CD4-positive, alpha-beta T cell treated with Interferon alpha-2 for 1 hour (primary cell): ENCODE measurements around the gene CCDC149.

Experiments used
- DNase-seq, 2 donors: peaks; one replicate each; pipeline ENCODE4 v3.0.0-alpha.2; 2020 to 2022

CCDC149 gene

GRCh38 chr4:24877868-24878635 lies 34.8 kb downstream of the CCDC149 start:
- no peak for DNase-seq

GRCh38 chr4:24876431-24876830 lies 36.4 kb downstream of the CCDC149 start:
- no peak for DNase-seq

GRCh38 chr4:24872720-24873119 lies 40.1 kb downstream of the CCDC149 start:
- DNase-seq, result no peak

GRCh38 chr4:24871210-24871609 lies 41.6 kb downstream of the CCDC149 start:
- no peak for DNase-seq

- no peak for DNase-seq
These were observed 45.0 kb downstream of the CCDC149 start for GRCh38 chr4:24867766-24868296.

GRCh38 chr4:24867251-24867650 lies 45.6 kb downstream of the CCDC149 start:
- no peak for DNase-seq

- DNase-seq, result no peak
These were observed 47.4 kb downstream of the CCDC149 start for GRCh38 chr4:24865401-24865800.

- no peak for DNase-seq
These were observed 49.0 kb downstream of the CCDC149 start for GRCh38 chr4:24863799-24864198.

- no peak for DNase-seq
These were observed 50.6 kb downstream of the CCDC149 start for GRCh38 chr4:24862073-24862751.

- DNase-seq, result no peak
These were observed 54.3 kb downstream of the CCDC149 start for GRCh38 chr4:24858550-24858949.

- no peak for DNase-seq
These were observed 54.8 kb downstream of the CCDC149 start for GRCh38 chr4:24858026-24858425.

GRCh38 chr4:24856586-24856985 lies 56.3 kb downstream of the CCDC149 start:
- DNase-seq, result no peak

- no peak for DNase-seq
These were observed 57.1 kb downstream of the CCDC149 start for GRCh38 chr4:24855741-24856140.

- no peak for DNase-seq
These were observed 59.7 kb downstream of the CCDC149 start for GRCh38 chr4:24853142-24853541.

GRCh38 chr4:24850674-24851073 lies 62.2 kb downstream of the CCDC149 start:
- DNase-seq, result no peak

GRCh38 chr4:24849756-24850155 lies 63.1 kb downstream of the CCDC149 start:
- no peak for DNase-seq

- DNase-seq, result no peak
These were observed 63.5 kb downstream of the CCDC149 start for GRCh38 chr4:24849351-24849750.

- DNase-seq, result no peak
These were observed 66.1 kb downstream of the CCDC149 start for GRCh38 chr4:24846716-24847115.

GRCh38 chr4:24845902-24846301 lies 66.9 kb downstream of the CCDC149 start:
- DNase-seq, result no peak

- no peak for DNase-seq
These were observed 67.7 kb downstream of the CCDC149 start for GRCh38 chr4:24845132-24845531.

GRCh38 chr4:24843096-24843495 lies 69.7 kb downstream of the CCDC149 start:
- no peak for DNase-seq

- no peak for DNase-seq
These were observed 70.5 kb downstream of the CCDC149 start for GRCh38 chr4:24842356-24842755.

- DNase-seq, result no peak
These were observed 71.9 kb downstream of the CCDC149 start for GRCh38 chr4:24840826-24841543.

- no peak for DNase-seq
These were observed 72.5 kb downstream of the CCDC149 start for GRCh38 chr4:24840362-24840761.
